MCF 10A (cell line): Measurements from ENCODE around the gene C1orf198. TPM values are rescaled to one million over a fixed set of nuclear protein-coding genes. Genes with fewer than 3 reads are reported as not detected.

Source experiments
- BruUV-seq: library from RNA; stranded (reverse); fragments of 400-500 nt; replicated peaks from 2 replicates; lab custom pipeline; 2021; lab: Mats Ljungman, UMichigan
- CTCF ChIA-PET: fragments of 300-600 bp; sonication (Branson Sonifier 250); formaldehyde crosslinking; extraction: SDS; loops from one replicate; lab custom pipeline; 2021; ENCODE audit warnings: antibody characterized with exemption, inconsistent platforms; lab: Yijun Ruan, JAX
- POLR2A ChIA-PET: fragments of 300-600, 350-650 bp; sonication (Branson Sonifier 250); formaldehyde crosslinking; extraction: SDS; loops from one replicate; lab custom pipeline; 2020; ENCODE audit warnings: antibody characterized with exemption, inconsistent platforms; lab: Yijun Ruan, JAX
- DNase-seq: peaks from one replicate; pipeline ENCODE4 v3.0.0-alpha.2; 2018; ENCODE audit not compliant: unreplicated experiment
- H3K27ac Mint-ChIP-seq: one replicate; pipeline ENCODE4 v1.8.0; 2022; ENCODE audit warnings: mild to moderate bottlenecking, low read depth, mixed read lengths; ENCODE audit not compliant: unreplicated experiment
- H3K27me3 Mint-ChIP-seq: one replicate; pipeline ENCODE4 v1.8.0; 2022; ENCODE audit warnings: mixed read lengths; ENCODE audit not compliant: insufficient read depth, unreplicated experiment
- H3K36me3 Mint-ChIP-seq: one replicate; pipeline ENCODE4 v1.8.0; 2022; ENCODE audit warnings: mild to moderate bottlenecking, moderate library complexity, mixed read lengths; ENCODE audit not compliant: insufficient read depth, unreplicated experiment
- H3K4me1 Mint-ChIP-seq: one replicate; pipeline ENCODE4 v1.8.0; 2022; ENCODE audit warnings: mixed read lengths; ENCODE audit not compliant: insufficient read depth, unreplicated experiment
- H3K4me3 Mint-ChIP-seq: one replicate; pipeline ENCODE4 v1.8.0; 2022; ENCODE audit warnings: mild to moderate bottlenecking, moderate library complexity, mixed read lengths; ENCODE audit not compliant: unreplicated experiment
- H3K9me3 Mint-ChIP-seq: one replicate; pipeline ENCODE4 v1.8.0; 2022; ENCODE audit warnings: mixed read lengths; ENCODE audit not compliant: unreplicated experiment
- CTCF ChIP-seq: fragments of 200-600 bp; IDR thresholded peaks from one replicate; pipeline ENCODE4 v1.8.0; 2022; ENCODE audit warnings: antibody characterized with exemption, mild to moderate bottlenecking; ENCODE audit not compliant: unreplicated experiment
- intact Hi-C: fragments of 100-400 bp; cut with micrococcal nuclease; formaldehyde crosslinking; loops from 2 replicates; pipeline ENCODE4 v1.14.1; 2022
- total RNA-seq: library from RNA; stranded (reverse); gene quantifications from 2 replicates; pipeline ENCODE4 v1.2.3, GENCODE V29; 2022

C1orf198 gene
- total RNA-seq, 1 experiment from 2014 or later: 13.7 TPM

DNA sequence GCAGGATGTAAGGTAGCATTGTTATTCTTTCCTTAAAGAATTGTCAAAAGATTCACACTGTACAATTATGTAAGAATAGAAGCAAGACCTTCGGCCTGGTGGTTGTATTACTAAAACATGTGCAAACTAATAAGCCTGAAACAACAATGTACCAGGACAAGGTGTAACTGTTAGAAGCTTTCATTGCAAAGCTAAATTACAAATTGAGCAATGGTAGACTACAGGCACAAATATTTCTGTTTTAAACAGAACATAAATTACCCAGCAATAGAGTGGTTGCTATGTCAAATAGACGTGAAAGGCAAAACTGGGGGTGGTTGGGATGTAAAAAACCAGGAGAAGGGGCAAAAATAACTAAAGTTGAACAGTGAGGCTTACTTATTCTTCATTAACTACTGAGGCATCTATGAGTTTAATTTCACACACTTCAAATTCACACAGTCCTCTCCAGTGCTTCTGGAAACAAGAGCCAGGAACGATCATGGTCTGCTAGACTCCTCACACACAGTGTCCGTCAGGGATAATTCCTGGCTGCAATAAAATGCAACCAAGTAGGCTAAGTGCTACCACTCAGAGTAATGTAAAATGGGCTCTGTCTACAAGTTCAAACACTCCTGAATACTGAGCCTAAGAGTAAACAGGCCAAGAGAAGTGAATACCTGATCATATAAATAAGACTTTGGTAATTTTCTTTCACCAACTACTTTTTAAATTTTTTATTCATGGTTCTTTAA, 39.3 kb upstream of the C1orf198 start:
- POLR2A ChIA-PET: interaction anchor here (0.6 to 1.5 kb wide), 2 partner anchors 26 to 315 kb away, joined by 3 read pairs; no protein-coding TSS in a partner anchor
- CTCF ChIA-PET: interaction anchor here (0.6 to 2.3 kb wide), 8 partner anchors 9 to 303 kb away, joined by 3 to 15 read pairs (median 4); no protein-coding TSS in a partner anchor
- Mint-ChIP-seq H3K36me3 (peaks cover 61% of the 10 kb centered on the region), H3K9me3 (no peaks in the 10 kb centered on the region), H3K4me3 (no peak overlapping the region), H3K4me1 (no peaks in the 10 kb centered on the region), H3K27me3 (no peaks in the 10 kb centered on the region), H3K27ac (no peak overlapping the region)
- no TSS peak for BruUV-seq
- no peak for DNase-seq
- intact Hi-C loops: no loop called here
- TF ChIP-seq CTCF: no peak

DNA sequence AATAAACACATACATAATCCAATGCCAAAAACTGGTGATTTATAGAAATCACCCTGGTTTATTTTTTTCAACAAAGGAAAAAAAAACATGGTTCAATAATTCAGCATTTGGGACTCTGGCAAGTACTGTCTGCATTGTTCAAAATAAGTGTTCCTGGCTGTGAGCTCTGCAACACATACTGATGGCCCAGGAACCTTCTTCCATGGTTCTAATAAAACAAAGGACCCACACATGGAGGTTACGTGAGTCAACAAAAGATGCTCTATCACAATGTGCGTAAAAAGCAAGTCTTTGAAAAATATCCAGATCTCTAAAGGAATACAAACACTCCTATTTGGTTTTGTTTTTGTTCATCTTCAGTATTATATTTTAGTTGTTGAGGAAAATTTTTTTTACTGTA, 37.9 kb upstream of the C1orf198 start:
- POLR2A ChIA-PET: interaction anchor here (0.7 kb wide), 1 partner anchor 296 kb away, joined by 3 read pairs; no protein-coding TSS in a partner anchor
- no peak overlapping the region for H3K4me3 Mint-ChIP-seq

DNA sequence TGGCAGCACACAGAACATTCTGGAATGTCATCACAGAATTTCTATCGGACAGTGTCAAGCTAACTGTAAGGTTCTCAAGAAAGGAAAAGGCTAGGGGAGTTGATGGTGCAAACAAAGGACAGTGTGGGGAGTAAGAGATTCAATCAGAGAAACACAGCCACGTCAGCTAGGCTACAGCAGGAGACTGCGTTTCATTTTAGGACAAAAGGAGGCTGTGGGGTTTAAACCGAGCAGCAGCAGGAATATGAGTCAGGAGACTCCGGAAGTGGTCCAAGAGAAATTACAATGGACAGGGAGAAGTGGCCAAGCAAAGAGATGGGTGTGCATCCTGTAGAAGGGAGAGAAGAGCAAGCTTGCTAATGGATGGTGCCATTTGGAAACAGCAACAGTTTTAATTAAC, 37.4 kb upstream of the C1orf198 start:
- H3K36me3 Mint-ChIP-seq: peaks cover 43% of the 10 kb centered on the region
- H3K4me1 Mint-ChIP-seq: no peaks in the 10 kb centered on the region
- no peak for DNase-seq
- ChIA-PET CTCF (interaction anchor here (0.6 to 2.4 kb wide), 5 partner anchors 11 to 140 kb away, joined by 4 to 7 read pairs (median 4); no protein-coding TSS in a partner anchor), POLR2A (no interaction called here)
- BruUV-seq: no TSS peak
- H3K27me3 Mint-ChIP-seq: no peaks in the 10 kb centered on the region
- no peak for TF ChIP-seq CTCF
- H3K27ac Mint-ChIP-seq: no peak overlapping the region
- H3K9me3 Mint-ChIP-seq: no peaks in the 10 kb centered on the region
- no peak overlapping the region for H3K4me3 Mint-ChIP-seq
- intact Hi-C loops: no loop called here

More for the DNA sequence above, 37.9 kb upstream of the C1orf198 start:
- peaks cover 48% of the 10 kb centered on the region for H3K36me3 Mint-ChIP-seq
- no peak overlapping the region for H3K27ac Mint-ChIP-seq
- CTCF ChIA-PET: interaction anchor here (0.7 to 2.4 kb wide), 5 partner anchors 10 to 307 kb away, joined by 4 to 15 read pairs (median 5); no protein-coding TSS in a partner anchor
- H3K9me3 Mint-ChIP-seq: no peaks in the 10 kb centered on the region
- TF ChIP-seq CTCF: no peak
- intact Hi-C loops: no loop called here
- DNase-seq: no peak
- TSS peak; percentile 59 for BruUV-seq
- no peaks in the 10 kb centered on the region for H3K27me3 Mint-ChIP-seq
- H3K4me1 Mint-ChIP-seq: no peaks in the 10 kb centered on the region

DNA sequence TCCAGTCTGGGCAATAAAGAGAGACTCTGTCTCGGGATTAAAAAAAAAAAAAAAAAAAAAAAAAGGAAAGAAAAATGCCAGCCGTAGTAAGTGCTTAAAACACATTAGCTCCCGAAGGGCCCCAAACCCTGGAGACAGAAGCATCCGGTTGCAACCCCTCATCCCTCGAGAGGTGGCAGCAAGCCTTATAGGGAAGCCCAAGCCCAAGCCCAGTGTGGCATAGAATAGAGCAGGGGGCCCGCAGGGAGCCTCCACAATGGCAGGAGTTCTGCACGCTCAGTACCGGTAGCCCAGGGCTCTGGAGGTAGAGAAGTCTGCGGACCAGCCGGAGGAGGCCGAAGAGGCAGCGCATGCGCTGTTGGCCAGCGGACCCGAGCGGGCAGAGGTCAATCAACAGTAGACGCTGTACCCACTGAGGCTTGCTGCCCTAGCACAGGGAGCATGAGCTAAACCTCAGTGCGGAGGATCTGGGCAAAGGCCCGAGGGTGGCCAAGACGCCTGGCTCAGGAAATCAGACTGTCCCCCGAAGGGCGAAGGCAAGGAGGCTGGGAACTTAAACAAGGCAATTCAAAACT, 34.1 kb upstream of the C1orf198 start:
- DNase-seq: no peak
- intact Hi-C loops: no loop called here
- Mint-ChIP-seq H3K27ac (no peak overlapping the region), H3K4me3 (no peak overlapping the region), H3K27me3 (no peaks in the 10 kb centered on the region), H3K4me1 (no peaks in the 10 kb centered on the region), H3K9me3 (no peaks in the 10 kb centered on the region), H3K36me3 (peaks cover 17% of the 10 kb centered on the region)
- no TSS peak for BruUV-seq
- POLR2A ChIA-PET: interaction anchor here (0.8 to 1.1 kb wide), 2 partner anchors 10 to 1394 kb away, joined by 3 to 4 read pairs; partner anchors contain the start of gene NUP133
- no peak for TF ChIP-seq CTCF
- CTCF ChIA-PET: interaction anchor here (0.6 to 1.4 kb wide), 7 partner anchors 15 to 309 kb away, joined by 3 to 4 read pairs (median 3); no protein-coding TSS in a partner anchor
